Measurements from ENCODE around the gene BCL11B. TPM values are rescaled to one million over a fixed set of nuclear protein-coding genes. Genes with fewer than 3 reads are reported as not detected.

Gene BCL11B
- total and polyA plus RNA-seq, 10 of the 15 experiments (the other 5 are each of a cell fraction or from before 2014, with no cell fraction given), result 0.38 to 5.5 (median 1.3) TPM

Other genes with a start within 250 kb of the BCL11B start
- 31.4 and 39.8 TPM in 2 replicates for gene SETD3, start 208.7 kb upstream of the BCL11B start, total RNA-seq (2014; rRNA removed)
- 43.9 and 44.1 TPM in 2 replicates for gene SETD3, start 208.7 kb upstream of the BCL11B start, total RNA-seq (2014; rRNA removed; fragmentation: Illumina TruSeq; extraction: Trizol)
- 39.7 and 40.2 TPM in 2 replicates for gene SETD3, start 208.7 kb upstream of the BCL11B start, total RNA-seq (2021)
- gene SETD3, start 208.7 kb upstream of the BCL11B start, polyA plus RNA-seq (2011; rRNA removed), result 32.0 and 32.1 TPM in 2 replicates
- gene SETD3, start 208.7 kb upstream of the BCL11B start, polyA plus RNA-seq (2014; fragmentation: Illumina TruSeq; extraction: Trizol), result 42.6 and 49.4 TPM in 2 replicates
- 10 to 100 TPM; 11.3 to 17.3 TPM for gene SETD3, start 208.7 kb upstream of the BCL11B start, polyA plus RNA-seq (2014; fragmentation: Nextera tagmentation; extraction: Ambion mirVana)
- gene SETD3, start 208.7 kb upstream of the BCL11B start, polyA plus RNA-seq (2014; rRNA removed), result 23.5 and 33.3 TPM in 2 replicates
- 10 to 100 TPM; 41.3 to 44.2 TPM for gene SETD3, start 208.7 kb upstream of the BCL11B start, polyA plus RNA-seq (2016; fragmentation: Nextera tagmentation; extraction: Ambion mirVana)
- gene CCNK, start 209.2 kb upstream of the BCL11B start, total RNA-seq (2014; rRNA removed), result 22.4 and 23.1 TPM in 2 replicates
- 14.1 and 18.3 TPM in 2 replicates for gene CCNK, start 209.2 kb upstream of the BCL11B start, total RNA-seq (2014; rRNA removed; fragmentation: Illumina TruSeq; extraction: Trizol)
- gene CCNK, start 209.2 kb upstream of the BCL11B start, total RNA-seq (2021), result 74.6 and 83.1 TPM in 2 replicates
- 10.0 and 10.8 TPM in 2 replicates for gene CCNK, start 209.2 kb upstream of the BCL11B start, polyA plus RNA-seq (2011; rRNA removed)
- 85.1 and 88.0 TPM in 2 replicates for gene CCNK, start 209.2 kb upstream of the BCL11B start, polyA plus RNA-seq (2014; fragmentation: Illumina TruSeq; extraction: Trizol)
- 10 to 100 TPM; 15.5 to 21.2 TPM for gene CCNK, start 209.2 kb upstream of the BCL11B start, polyA plus RNA-seq (2014; fragmentation: Nextera tagmentation; extraction: Ambion mirVana)
- 22.5 TPM in 2 replicates for gene CCNK, start 209.2 kb upstream of the BCL11B start, polyA plus RNA-seq (2014; rRNA removed)
- gene CCNK, start 209.2 kb upstream of the BCL11B start, polyA plus RNA-seq (2016; fragmentation: Nextera tagmentation; extraction: Ambion mirVana), result 10 to 100 TPM; 31.2 to 32.6 TPM